8988T (cell line): Measurements from ENCODE around the gene CPNE9.

Experiments
- DNase-seq: peaks from one replicate; pipeline ENCODE4 v3.0.0; 2011

Gene CPNE9

GRCh38 chr3:9703736-9704346, at the start of gene CPNE9:
CPNE9 (plus strand) TSS chr3:9703833; CDS start chr3:9703997, 164 bp downstream.
- peak; percentile 77 for DNase-seq

GRCh38 chr3:9659849-9660248, 43.8 kb upstream of the CPNE9 start:
- DNase-seq = no peak

- no peak for DNase-seq
Measured at GRCh38 chr3:9660972-9661371, 42.7 kb upstream of the CPNE9 start.

- no peak for DNase-seq
Measured at GRCh38 chr3:9664119-9664751, 39.4 kb upstream of the CPNE9 start.

- DNase-seq = no peak
Measured at GRCh38 chr3:9666704-9667445, 36.8 kb upstream of the CPNE9 start.

GRCh38 chr3:9669277-9669676, 34.4 kb upstream of the CPNE9 start:
- no peak for DNase-seq

GRCh38 chr3:9669720-9670432, 33.8 kb upstream of the CPNE9 start:
- no peak for DNase-seq

- no peak for DNase-seq
Measured at GRCh38 chr3:9673082-9673481, 30.6 kb upstream of the CPNE9 start.

GRCh38 chr3:9673752-9674151, 29.9 kb upstream of the CPNE9 start:
- DNase-seq = no peak

- DNase-seq = no peak
Measured at GRCh38 chr3:9675736-9676290, 27.8 kb upstream of the CPNE9 start.

GRCh38 chr3:9676785-9677184, 26.8 kb upstream of the CPNE9 start:
- DNase-seq = no peak

GRCh38 chr3:9678493-9678892, 25.1 kb upstream of the CPNE9 start:
- DNase-seq = no peak

GRCh38 chr3:9679476-9680080, 24.1 kb upstream of the CPNE9 start:
- DNase-seq = no peak

- no peak for DNase-seq
Measured at GRCh38 chr3:9681011-9681722, 22.5 kb upstream of the CPNE9 start.

- DNase-seq = no peak
Measured at GRCh38 chr3:9681723-9682081, 21.9 kb upstream of the CPNE9 start.

- no peak for DNase-seq
Measured at GRCh38 chr3:9682096-9682495, 21.5 kb upstream of the CPNE9 start.

GRCh38 chr3:9683426-9683825, 20.2 kb upstream of the CPNE9 start:
- DNase-seq = no peak

GRCh38 chr3:9685216-9686049, 18.2 kb upstream of the CPNE9 start:
- no peak for DNase-seq

- DNase-seq = no peak
Measured at GRCh38 chr3:9686050-9686550, 17.5 kb upstream of the CPNE9 start.

GRCh38 chr3:9686703-9687102, 16.9 kb upstream of the CPNE9 start:
- no peak for DNase-seq

GRCh38 chr3:9687514-9687913, 16.1 kb upstream of the CPNE9 start:
- no peak for DNase-seq
